Germinal center (tissue), 1 donor: Measurements from ENCODE around the gene BTBD8.

Experiments
- DNase-seq: peaks from one replicate; pipeline ENCODE4 v3.0.0; 2012; ENCODE audit warnings: mixed read lengths, low spot score

BTBD8 gene

GRCh38 chr1:92094090-92094489, 13.9 kb downstream of the BTBD8 start:
- DNase-seq: no peak

- no peak for DNase-seq
Observed at GRCh38 chr1:92094595-92094994, 14.4 kb downstream of the BTBD8 start.

- DNase-seq: no peak
Observed at GRCh38 chr1:92095874-92096273, 15.7 kb downstream of the BTBD8 start.

GRCh38 chr1:92096317-92096716, 16.2 kb downstream of the BTBD8 start:
- DNase-seq: no peak

- DNase-seq: no peak
Observed at GRCh38 chr1:92105546-92106081, 25.5 kb downstream of the BTBD8 start.

GRCh38 chr1:92108631-92109030, 28.5 kb downstream of the BTBD8 start:
- DNase-seq: no peak

- DNase-seq: no peak
Observed at GRCh38 chr1:92117526-92117925, 37.4 kb downstream of the BTBD8 start.

- no peak for DNase-seq
Observed at GRCh38 chr1:92118826-92119225, 38.7 kb downstream of the BTBD8 start.

GRCh38 chr1:92123868-92124267, 43.7 kb downstream of the BTBD8 start:
- no peak for DNase-seq

- no peak for DNase-seq
Observed at GRCh38 chr1:92125204-92125603, 45.1 kb downstream of the BTBD8 start.

- DNase-seq: no peak
Observed at GRCh38 chr1:92126088-92126487, 45.9 kb downstream of the BTBD8 start.

- DNase-seq: no peak
Observed at GRCh38 chr1:92134331-92134730, 54.2 kb downstream of the BTBD8 start.

- no peak for DNase-seq
Observed at GRCh38 chr1:92136341-92136740, 56.2 kb downstream of the BTBD8 start.

- DNase-seq: no peak
Observed at GRCh38 chr1:92154934-92155333, 74.8 kb downstream of the BTBD8 start.

- no peak for DNase-seq
Observed at GRCh38 chr1:92159593-92159992, 79.4 kb downstream of the BTBD8 start.

GRCh38 chr1:92165389-92165788, 85.2 kb downstream of the BTBD8 start:
- no peak for DNase-seq

GRCh38 chr1:92167151-92167550, 87.0 kb downstream of the BTBD8 start:
- no peak for DNase-seq

GRCh38 chr1:92168657-92169056, 88.5 kb downstream of the BTBD8 start:
- DNase-seq: no peak

- no peak for DNase-seq
Observed at GRCh38 chr1:92169214-92170005, 89.3 kb downstream of the BTBD8 start.

GRCh38 chr1:92184632-92185031, 104.5 kb downstream of the BTBD8 start:
- DNase-seq: no peak

- DNase-seq: no peak
Observed at GRCh38 chr1:92186081-92186480, 105.9 kb downstream of the BTBD8 start.

GRCh38 chr1:92188436-92189255, 108.5 kb downstream of the BTBD8 start:
- DNase-seq: no peak

GRCh38 chr1:92191726-92192125, 111.6 kb downstream of the BTBD8 start:
- DNase-seq: no peak
